Hepatocyte (in vitro differentiated cells): ENCODE data around the gene KCNK13.

Source experiments
- EZH2 ChIP-seq: fragments of 200-600 bp; sonication (generic); IDR thresholded peaks from 2 replicates; pipeline ENCODE4 v1.6.1; 2016; ENCODE audit warnings: antibody characterized with exemption, mild to moderate bottlenecking, borderline replicate concordance
- EZH2phosphoT487 ChIP-seq: fragments of 200-600 bp; sonication (generic); IDR thresholded peaks from one replicate; pipeline ENCODE4 v1.6.1; 2018; ENCODE audit warnings: antibody characterized with exemption, mild to moderate bottlenecking, low read depth, moderate library complexity; ENCODE audit not compliant: unreplicated experiment, severe bottlenecking
- TF ChIP-seq, protein P1 (sequence below): fragments of 200-600 bp; sonication (generic); IDR thresholded peaks from 2 replicates; pipeline ENCODE4 v1.5.1; 2016; ENCODE audit warnings: antibody characterized with exemption, mild to moderate bottlenecking; ENCODE audit not compliant: poor library complexity

DNA sequence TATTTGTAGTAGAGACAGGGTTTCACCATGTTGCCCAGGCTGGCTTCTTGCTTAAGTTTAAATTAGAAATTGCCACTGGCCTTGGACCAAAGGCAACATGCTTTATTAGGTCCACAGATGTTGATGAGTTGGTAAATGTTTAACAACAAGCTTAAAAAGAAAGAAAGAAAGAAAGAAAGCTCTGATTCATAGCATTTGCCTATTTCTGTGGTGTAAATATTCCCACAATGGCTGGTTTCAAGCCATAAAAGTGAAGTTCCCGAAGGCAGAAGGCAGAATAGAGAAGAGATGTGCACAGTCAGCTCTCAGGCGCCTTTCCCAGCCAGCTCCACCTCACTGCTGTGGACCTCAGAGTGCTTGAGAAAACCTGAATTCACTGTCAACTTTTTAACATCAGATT is 26.4 kb downstream of the KCNK13 start:
- TF ChIP-seq, protein P1, sequence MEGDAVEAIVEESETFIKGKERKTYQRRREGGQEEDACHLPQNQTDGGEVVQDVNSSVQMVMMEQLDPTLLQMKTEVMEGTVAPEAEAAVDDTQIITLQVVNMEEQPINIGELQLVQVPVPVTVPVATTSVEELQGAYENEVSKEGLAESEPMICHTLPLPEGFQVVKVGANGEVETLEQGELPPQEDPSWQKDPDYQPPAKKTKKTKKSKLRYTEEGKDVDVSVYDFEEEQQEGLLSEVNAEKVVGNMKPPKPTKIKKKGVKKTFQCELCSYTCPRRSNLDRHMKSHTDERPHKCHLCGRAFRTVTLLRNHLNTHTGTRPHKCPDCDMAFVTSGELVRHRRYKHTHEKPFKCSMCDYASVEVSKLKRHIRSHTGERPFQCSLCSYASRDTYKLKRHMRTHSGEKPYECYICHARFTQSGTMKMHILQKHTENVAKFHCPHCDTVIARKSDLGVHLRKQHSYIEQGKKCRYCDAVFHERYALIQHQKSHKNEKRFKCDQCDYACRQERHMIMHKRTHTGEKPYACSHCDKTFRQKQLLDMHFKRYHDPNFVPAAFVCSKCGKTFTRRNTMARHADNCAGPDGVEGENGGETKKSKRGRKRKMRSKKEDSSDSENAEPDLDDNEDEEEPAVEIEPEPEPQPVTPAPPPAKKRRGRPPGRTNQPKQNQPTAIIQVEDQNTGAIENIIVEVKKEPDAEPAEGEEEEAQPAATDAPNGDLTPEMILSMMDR, result no peak
- TF ChIP-seq EZH2, result no peak
- TF ChIP-seq EZH2phosphoT487, result no peak
